Keratinocyte (primary cell): ENCODE data around the gene TP53AIP1. TPM values are rescaled to one million over a fixed set of nuclear protein-coding genes. Genes with fewer than 3 reads are reported as not detected.

Experiments used
- DNase-seq: peaks from one replicate; pipeline ENCODE4 v3.0.0-alpha.2; 2011; ENCODE audit warnings: low read depth, missing footprints, low spot score
- FAIRE-seq: peaks from 2 replicates; lab custom pipeline; 2011; peaks lifted over from hg19 to GRCh38; lab: Jason Lieb, UNC
- H2AFZ ChIP-seq: 2 replicates; pipeline ENCODE4 v1.6.0; 2012; ENCODE audit warnings: low read length, control low read depth, inconsistent platforms; ENCODE audit not compliant: control insufficient read depth
- H3K27ac ChIP-seq: 2 replicates; pipeline ENCODE4 v1.5.1; 2011; ENCODE audit warnings: low read length; ENCODE audit not compliant: control insufficient read depth, insufficient read depth
- H3K27me3 ChIP-seq: 3 replicates; pipeline ENCODE4 v1.6.0; 2011; ENCODE audit warnings: low read length; ENCODE audit not compliant: control insufficient read depth, insufficient read depth; ENCODE audit errors: extremely low read depth
- H3K36me3 ChIP-seq, 2 experiments: 2 replicates in 1 of 2; 3 replicates in 1 of 2; pipeline ENCODE4 v1.5.1; 2011; ENCODE audit warnings: low read length in 2 of 2, mild to moderate bottlenecking in 1 of 2; ENCODE audit not compliant: control insufficient read depth in 2 of 2, insufficient read depth in 2 of 2; ENCODE audit errors: extremely low read depth in 1 of 2
- H3K4me1 ChIP-seq: 3 replicates; pipeline ENCODE4 v1.5.1; 2011; ENCODE audit warnings: low read length; ENCODE audit not compliant: control insufficient read depth, insufficient read depth; ENCODE audit errors: extremely low read depth
- H3K4me2 ChIP-seq: 3 replicates; pipeline ENCODE4 v1.6.0; 2011; ENCODE audit warnings: low read depth, low read length; ENCODE audit not compliant: control insufficient read depth, insufficient read depth; ENCODE audit errors: extremely low read depth
- H3K4me3 ChIP-seq, 3 experiments: fragments of 200-600 bp in 1 of 3; sonication (generic) in 1 of 3; 2 replicates in 2 of 3; 3 replicates in 1 of 3; pipeline ENCODE4 v1.5.1; 2011 to 2016; ENCODE audit warnings: low read length in 3 of 3, mild to moderate bottlenecking in 3 of 3, control low read depth in 2 of 3, inconsistent platforms in 1 of 3, low read depth in 1 of 3, mixed read lengths in 1 of 3, mixed run types in 1 of 3, moderate library complexity in 1 of 3; ENCODE audit not compliant: control insufficient read depth in 2 of 3, insufficient read depth in 2 of 3; ENCODE audit errors: extremely low read depth in 1 of 3
- H3K79me2 ChIP-seq: 2 replicates; pipeline ENCODE4 v1.6.0; 2012; ENCODE audit warnings: low read length; ENCODE audit not compliant: control insufficient read depth, insufficient read depth
- H3K9ac ChIP-seq: 3 replicates; pipeline ENCODE4 v1.6.0; 2011; ENCODE audit warnings: low read length; ENCODE audit not compliant: control insufficient read depth, insufficient read depth; ENCODE audit errors: extremely low read depth
- H3K9me1 ChIP-seq: 3 replicates; pipeline ENCODE4 v1.6.0; 2011; ENCODE audit warnings: low read length; ENCODE audit not compliant: control insufficient read depth, insufficient read depth; ENCODE audit errors: extremely low read depth
- H3K9me3 ChIP-seq: 2 replicates; pipeline ENCODE4 v1.5.1; 2012; ENCODE audit warnings: low read depth, low read length; ENCODE audit not compliant: control insufficient read depth
- H4K20me1 ChIP-seq: 3 replicates; pipeline ENCODE4 v1.6.0; 2011; ENCODE audit warnings: low read length; ENCODE audit not compliant: control insufficient read depth, insufficient read depth; ENCODE audit errors: extremely low read depth
- EZH2 ChIP-seq: IDR thresholded peaks from one replicate; pipeline ENCODE4 v1.6.1; 2012; ENCODE audit warnings: inconsistent platforms, mild to moderate bottlenecking, low read length, moderate library complexity
- dilution Hi-C: fragments of 300-500 bp; cut with MboI; formaldehyde crosslinking; loops from one replicate; pipeline ENCODE4 v1.7.0; 2020; ENCODE audit warnings: low sequenced_read_pairs; ENCODE audit not compliant: extremely low pct_ligation_motif_present
- polyA plus RNA-seq, 5 experiments: library from polyadenylated mRNA; depleted of rRNA in 3 of 5; stranded (reverse) in 3 of 5; stranded (forward) in 1 of 5; unstranded in 1 of 5; fragments of >200 nt; gene quantifications; 1 replicate in 1 of 5; 2 replicates in 3 of 5; 3 replicates in 1 of 5; pipeline versions ENCODE4 v1.2.1 to v1.2.3, GENCODE V29; 2011 to 2012; ENCODE audit warnings: missing spikeins in 2 of 5, low read depth in 1 of 5, low replicate concordance in 1 of 5
- TF ChIP-seq, protein P1 (sequence below), 3 experiments: IDR thresholded peaks in 1 of 3; conservative IDR thresholded peaks in 1 of 3; optimal IDR thresholded peaks in 1 of 3; 2 replicates in 2 of 3; 3 replicates in 1 of 3; pipeline versions ENCODE3 to v1.5.1; 2011; ENCODE audit warnings: low read length in 3 of 3, mild to moderate bottlenecking in 3 of 3, moderate library complexity in 2 of 3, control low read depth in 1 of 3, inconsistent platforms in 1 of 3; ENCODE audit not compliant: insufficient read depth in 2 of 3; ENCODE audit errors: extremely low read depth in 1 of 3

Gene TP53AIP1
- polyA plus RNA-seq, 1 donor (not counting 4 experiments of a cell fraction or from before 2014, with no cell fraction given): 37.1 TPM

DNA sequence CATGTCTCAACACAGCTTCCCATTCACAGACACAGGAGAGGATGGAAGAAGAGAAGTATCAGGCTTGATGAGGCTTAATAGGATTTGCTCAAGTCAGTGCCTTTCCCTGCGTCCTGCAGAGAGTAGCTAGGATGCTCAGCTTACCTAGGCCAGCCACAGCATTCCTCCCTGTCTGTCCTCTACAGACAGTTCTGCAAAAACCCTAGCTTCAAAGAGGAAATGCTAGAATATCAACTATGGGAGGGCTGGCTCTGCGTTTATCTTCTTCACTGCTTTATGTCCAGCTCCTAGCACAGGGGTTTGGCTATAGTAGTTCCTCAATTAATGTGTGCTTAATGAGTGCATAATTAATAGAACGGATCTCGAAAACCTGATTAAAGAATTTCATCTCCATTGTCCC lies 35.1 kb downstream of the TP53AIP1 start:
- dilution Hi-C loops: no loop called here
- no peaks in the 10 kb centered on the region for H3K27me3 ChIP-seq
- H4K20me1 ChIP-seq: no peaks in the 10 kb centered on the region
- H3K9me3 ChIP-seq: no peaks in the 10 kb centered on the region
- no peak for FAIRE-seq
- no peak overlapping the region for H3K4me2 ChIP-seq
- no peak overlapping the region for H3K9ac ChIP-seq
- H3K36me3 ChIP-seq: no peaks in the 10 kb centered on the region
- H3K79me2 ChIP-seq: no peaks in the 10 kb centered on the region
- H2AFZ ChIP-seq: no peak overlapping the region
- no peak overlapping the region for H3K4me3 ChIP-seq
- TF ChIP-seq, protein P1, sequence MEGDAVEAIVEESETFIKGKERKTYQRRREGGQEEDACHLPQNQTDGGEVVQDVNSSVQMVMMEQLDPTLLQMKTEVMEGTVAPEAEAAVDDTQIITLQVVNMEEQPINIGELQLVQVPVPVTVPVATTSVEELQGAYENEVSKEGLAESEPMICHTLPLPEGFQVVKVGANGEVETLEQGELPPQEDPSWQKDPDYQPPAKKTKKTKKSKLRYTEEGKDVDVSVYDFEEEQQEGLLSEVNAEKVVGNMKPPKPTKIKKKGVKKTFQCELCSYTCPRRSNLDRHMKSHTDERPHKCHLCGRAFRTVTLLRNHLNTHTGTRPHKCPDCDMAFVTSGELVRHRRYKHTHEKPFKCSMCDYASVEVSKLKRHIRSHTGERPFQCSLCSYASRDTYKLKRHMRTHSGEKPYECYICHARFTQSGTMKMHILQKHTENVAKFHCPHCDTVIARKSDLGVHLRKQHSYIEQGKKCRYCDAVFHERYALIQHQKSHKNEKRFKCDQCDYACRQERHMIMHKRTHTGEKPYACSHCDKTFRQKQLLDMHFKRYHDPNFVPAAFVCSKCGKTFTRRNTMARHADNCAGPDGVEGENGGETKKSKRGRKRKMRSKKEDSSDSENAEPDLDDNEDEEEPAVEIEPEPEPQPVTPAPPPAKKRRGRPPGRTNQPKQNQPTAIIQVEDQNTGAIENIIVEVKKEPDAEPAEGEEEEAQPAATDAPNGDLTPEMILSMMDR (optimal IDR thresholded peaks at IDR 0.05 in 1 of 3, IDR thresholded peaks at IDR 0.05 in 1 of 3, conservative IDR thresholded peaks at IDR 0.05 in 1 of 3; ENCODE audit: extremely low read depth in 1 of 3, insufficient read depth in 2 of 3, low read length in 3 of 3): no peak
- TF ChIP-seq EZH2: no peak
- DNase-seq: no peak
- peak overlapping the region; percentile 77 for H3K27ac ChIP-seq
- peaks cover 57% of the 10 kb centered on the region for H3K4me1 ChIP-seq
- H3K9me1 ChIP-seq: no peaks in the 10 kb centered on the region

DNA sequence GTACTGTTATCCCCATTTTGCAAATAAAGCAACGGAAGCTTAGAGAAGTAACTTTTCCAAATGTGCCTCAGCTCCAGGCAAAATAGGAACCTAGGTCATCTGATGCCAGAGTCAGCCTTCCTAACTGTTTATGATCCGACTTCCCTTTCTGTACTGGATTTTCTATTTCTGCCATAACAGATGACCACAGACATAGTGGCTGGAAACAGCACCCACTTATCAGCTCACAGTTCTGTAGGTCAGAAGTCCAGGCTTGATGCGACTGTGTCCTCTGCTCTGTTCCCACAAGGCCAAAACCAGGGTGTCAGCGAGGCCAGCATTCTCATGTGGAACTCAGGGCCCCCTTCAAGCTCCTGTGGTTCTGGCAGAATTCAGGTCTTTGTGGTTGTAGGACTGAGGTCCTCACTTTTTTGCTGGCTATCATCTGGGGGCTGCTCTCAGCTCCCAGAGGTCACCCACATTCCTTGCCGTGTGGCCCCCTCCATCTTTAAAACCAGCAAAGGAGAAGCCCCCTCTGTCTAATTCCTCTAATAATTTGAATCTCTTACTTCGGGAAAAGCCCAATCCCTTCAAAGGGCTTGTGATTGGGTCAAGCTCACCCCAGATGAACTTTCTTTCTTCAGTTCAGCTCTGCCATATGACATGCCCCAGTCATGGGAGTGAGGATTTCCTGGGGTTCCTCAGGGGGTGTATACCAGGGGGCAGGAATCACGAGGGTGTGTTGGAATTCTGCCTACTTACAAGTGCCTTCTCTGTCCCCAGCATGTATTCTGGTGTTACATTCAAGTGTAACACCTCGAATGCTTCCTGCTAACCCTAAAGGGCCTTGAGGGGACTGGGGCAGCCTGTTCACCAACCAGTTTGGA lies 36.3 kb downstream of the TP53AIP1 start:
- Histone ChIP-seq H4K20me1 (no peaks in the 10 kb centered on the region), H3K79me2 (no peaks in the 10 kb centered on the region), H3K9me1 (no peaks in the 10 kb centered on the region), H3K27me3 (no peaks in the 10 kb centered on the region), H3K27ac (peak overlapping the region; percentile 23), H2AFZ (peak overlapping the region; percentile 25), H3K9ac (peak overlapping the region; percentile 66), H3K4me1 (peaks cover 59% of the 10 kb centered on the region), H3K9me3 (no peaks in the 10 kb centered on the region), H3K4me2 (peak overlapping the region; percentile 79), H3K36me3 (no peaks in the 10 kb centered on the region), H3K4me3 (peak overlapping the region in 2 of 3 experiments; percentile 40 to 63)
- dilution Hi-C loops: no loop called here
- DNase-seq: no peak
- TF ChIP-seq EZH2: no peak
- TF ChIP-seq, protein P1 (optimal IDR thresholded peaks at IDR 0.05 in 1 of 3, IDR thresholded peaks at IDR 0.05 in 1 of 3, conservative IDR thresholded peaks at IDR 0.05 in 1 of 3; ENCODE audit: extremely low read depth in 1 of 3, insufficient read depth in 2 of 3, low read length in 3 of 3): no peak
- no peak for FAIRE-seq
